ENCODE data around the gene ST7L.
A peak's percentile ranks its signal among the peaks of the same experiment; 100 is the strongest.
"Not testable (repeated sequence)": the region's sequence is repeated elsewhere in the genome, so short reads cannot be mapped to it uniquely, and the experiment has no call there.

ST7L gene

GRCh38 chr1:112618721-112619517 is at the start of gene ST7L:
Gene ST7L (minus strand): TSS chr1:112619141. CDS start chr1:112619113, 28 bp downstream.
- DNase-seq: peak; percentile 56 to 64

- DNase-seq: no peak
These were observed 48.0 kb upstream of the ST7L start for GRCh38 chr1:112666946-112667345.

GRCh38 chr1:112665857-112666256 is 46.9 kb upstream of the ST7L start:
- no peak for DNase-seq

DNA sequence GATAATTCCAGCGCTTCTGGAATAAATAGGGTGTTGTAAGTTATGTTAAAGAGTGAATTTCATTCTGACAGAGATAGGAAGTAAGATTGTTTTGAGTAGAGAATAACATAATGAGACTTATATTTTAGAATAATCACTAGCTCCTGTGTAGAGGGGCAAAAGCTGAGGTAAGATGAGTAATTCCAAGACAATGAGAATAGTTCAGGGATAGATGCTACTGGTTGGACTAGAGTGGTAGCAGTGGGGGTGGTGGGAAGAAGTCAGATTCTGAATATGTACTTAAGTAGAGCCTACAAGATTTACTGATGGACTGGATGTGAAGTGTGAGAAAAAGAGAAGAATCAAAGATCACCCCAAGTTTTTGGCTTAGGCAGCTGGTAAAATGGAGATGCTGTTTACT is 32.3 kb upstream of the ST7L start:
- no peak for DNase-seq

DNA sequence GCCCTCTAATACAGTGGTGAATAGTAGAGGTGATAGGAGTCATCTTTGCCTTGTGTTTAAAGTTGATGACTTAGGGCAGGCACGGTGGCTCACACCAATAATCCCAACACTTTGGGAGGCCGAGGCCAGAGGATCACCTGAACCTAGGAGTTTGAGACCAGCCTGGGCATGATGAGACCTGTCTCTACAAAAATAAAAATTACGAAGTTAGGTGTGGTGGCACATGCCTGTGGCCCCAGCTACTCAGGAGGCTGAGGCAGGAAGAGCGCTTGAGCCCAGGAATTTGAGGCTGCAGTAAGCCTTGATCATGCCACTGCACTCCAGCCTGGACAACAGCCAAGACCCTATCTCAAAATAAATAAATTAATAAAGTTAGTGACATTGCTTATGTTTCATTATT is 27.3 kb upstream of the ST7L start:
- DNase-seq: no peak

- no peak for DNase-seq
These were observed 24.1 kb upstream of the ST7L start for GRCh38 chr1:112643080-112643479.

DNA sequence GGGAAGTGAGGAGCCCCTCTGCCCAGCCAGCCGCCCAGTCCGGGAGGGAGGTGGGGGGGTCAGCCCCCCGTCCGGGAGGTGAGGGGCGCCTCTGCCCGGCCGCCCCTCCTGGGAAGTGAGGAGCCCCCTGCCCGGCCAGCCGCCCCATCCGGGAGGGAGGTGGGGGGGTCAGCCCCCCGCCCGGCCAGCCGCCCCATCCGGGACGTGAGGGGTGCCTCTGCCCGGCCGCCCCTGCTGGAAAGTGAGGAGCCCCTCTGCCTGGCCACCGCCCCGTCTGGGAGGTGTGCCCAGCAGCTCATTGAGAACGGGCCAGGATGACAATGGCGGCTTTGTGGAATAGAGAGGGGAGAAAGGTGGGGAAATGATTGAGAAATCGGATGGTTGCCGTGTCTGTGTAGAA is 21.5 kb upstream of the ST7L start:
- DNase-seq: not testable (repeated sequence)

GRCh38 chr1:112638110-112638428 is 19.1 kb upstream of the ST7L start:
- DNase-seq: no peak

- no peak for DNase-seq
These were observed 18.5 kb upstream of the ST7L start for GRCh38 chr1:112637254-112638109.

GRCh38 chr1:112636597-112637253 is 17.8 kb upstream of the ST7L start:
- no peak for DNase-seq

DNA sequence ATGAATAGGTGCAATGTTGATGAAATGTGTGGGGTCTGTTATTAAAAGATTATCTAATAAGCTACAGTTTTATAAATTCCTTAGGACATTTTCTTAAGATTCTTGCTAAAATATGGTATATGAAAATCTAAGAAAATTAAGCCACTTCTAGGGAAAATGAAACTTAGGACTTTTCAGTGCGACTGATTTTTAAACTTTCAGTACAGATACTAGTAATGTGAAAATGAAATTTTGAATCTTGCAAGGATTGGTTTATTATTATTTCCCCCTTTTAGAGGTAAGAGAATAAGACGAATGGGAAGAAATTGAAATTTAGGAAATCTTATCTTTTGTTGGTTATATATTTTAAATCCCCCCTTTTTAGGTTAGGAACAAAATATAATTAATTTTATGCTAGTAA is 17.1 kb upstream of the ST7L start:
- DNase-seq: no peak

- DNase-seq: no peak
These were observed 15.4 kb upstream of the ST7L start for GRCh38 chr1:112634367-112634766.

DNA sequence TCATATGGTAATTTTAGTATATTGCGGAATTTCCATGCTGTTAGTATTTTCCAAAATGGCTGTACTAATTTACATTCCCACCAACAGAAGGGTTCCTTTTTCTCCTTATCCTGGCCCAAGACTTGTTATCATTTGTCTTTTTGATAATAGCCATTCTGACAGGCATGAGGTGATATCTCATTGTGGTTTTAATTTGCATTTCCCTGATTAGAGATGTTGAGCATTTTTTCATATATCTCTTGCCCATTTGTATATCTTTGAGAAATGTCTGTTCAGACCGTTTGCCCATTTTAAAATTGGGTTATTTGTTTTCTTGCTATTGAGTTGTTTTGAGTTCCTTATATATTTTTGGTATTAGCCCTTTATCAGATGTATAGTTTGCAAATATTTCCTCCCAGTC is 14.7 kb upstream of the ST7L start:
- DNase-seq: no peak

- no peak for DNase-seq
These were observed 10.3 kb upstream of the ST7L start for GRCh38 chr1:112629256-112629655.

DNA sequence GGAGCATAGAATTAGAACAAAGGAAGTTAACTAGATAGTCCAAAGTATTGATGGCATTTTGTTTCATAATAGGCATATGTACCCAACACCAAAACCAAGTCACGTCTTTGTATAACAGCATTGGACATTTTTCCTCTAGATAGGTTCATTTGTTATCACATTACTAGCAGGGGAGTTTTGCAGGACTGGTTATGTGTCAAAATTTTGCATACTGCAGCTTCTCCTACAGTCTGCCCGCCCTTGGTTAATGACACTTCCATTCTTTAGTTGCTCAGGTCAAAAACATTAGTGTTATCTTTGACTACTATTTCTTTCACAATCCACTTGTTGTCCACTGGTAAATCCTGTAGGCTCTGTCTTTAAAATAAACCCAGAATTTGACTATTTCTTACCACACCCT is 9.6 kb upstream of the ST7L start:
- no peak for DNase-seq

GRCh38 chr1:112626887-112627286 is 7.9 kb upstream of the ST7L start:
- no peak for DNase-seq

DNA sequence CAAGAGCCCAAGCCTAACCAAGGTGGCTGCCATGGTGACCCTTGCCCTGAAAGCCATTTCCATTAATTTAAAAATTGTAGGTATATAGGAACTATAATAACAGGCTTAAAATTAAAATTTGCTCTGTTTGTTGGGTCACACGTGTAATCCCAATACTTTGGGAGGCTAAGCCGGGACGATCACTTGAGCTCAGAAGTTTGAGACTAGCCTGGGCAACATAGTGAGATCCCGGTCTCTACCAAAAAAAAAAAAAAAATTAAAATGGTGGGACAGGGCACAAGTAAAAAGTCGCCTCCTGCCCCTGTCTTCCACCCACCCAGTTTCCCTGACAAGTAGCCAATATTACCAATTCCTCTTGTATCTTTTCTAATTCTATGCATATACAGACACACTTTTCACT is 7.3 kb upstream of the ST7L start:
- DNase-seq: no peak

GRCh38 chr1:112625696-112626095 is 6.8 kb upstream of the ST7L start:
- DNase-seq: no peak

DNA sequence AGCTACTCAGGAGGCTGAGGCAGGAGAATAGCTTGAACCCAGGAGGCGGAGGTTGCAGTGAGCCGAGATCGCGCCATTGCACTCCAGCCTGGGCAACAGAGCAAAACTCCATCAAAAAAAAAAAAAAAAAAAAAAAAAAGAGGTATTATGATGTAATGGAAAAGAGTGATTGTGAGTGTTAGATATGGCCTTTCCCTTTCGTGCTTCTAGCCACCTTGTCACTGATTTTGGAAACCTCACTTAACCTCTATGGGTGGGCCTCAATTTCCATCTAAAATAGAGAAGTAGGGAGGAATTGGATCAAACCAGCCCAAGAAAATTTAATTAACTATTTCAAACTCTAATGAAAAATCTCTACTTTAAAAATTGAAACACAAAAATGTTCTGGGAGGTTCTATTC is 5.6 kb upstream of the ST7L start:
- not testable (repeated sequence) for DNase-seq

DNA sequence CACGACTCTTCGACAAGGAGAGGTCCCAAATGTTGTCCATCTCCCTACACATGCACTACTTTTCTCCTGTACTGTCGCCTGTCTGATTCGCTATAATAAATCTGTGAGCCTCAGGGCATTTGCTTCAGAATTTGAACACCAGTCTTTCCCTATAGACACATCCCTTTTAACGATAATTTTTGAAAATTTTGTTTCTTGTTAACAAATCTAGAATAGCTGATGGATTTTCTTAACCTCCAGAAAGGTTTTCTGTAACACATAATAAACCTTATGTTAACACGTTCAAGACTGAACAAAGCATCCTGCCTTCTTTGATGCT is 1.4 kb upstream of the ST7L start:
- DNase-seq: no peak

- peak; percentile 88 to 91 for DNase-seq
These were observed 806 bp upstream of the ST7L start, which contains the start of gene CAPZA1 for GRCh38 chr1:112619518-112620376. Gene CAPZA1 (plus strand): TSS chr1:112619832. CDS start chr1:112619845, 13 bp downstream.

GRCh38 chr1:112618114-112618720 is 724 bp downstream of the ST7L start:
- peak in 1 of 2 experiments; percentile 16 for DNase-seq
